DMS 273 (cell line): ENCODE measurements around the gene TSACC.
"Not testable (repeated sequence)": the region's sequence is repeated elsewhere in the genome, so short reads cannot be mapped to it uniquely, and the experiment has no call there.

Source experiments
- DNase-seq: peaks from one replicate; lab custom pipeline; 2025; ENCODE audit not compliant: unreplicated experiment; lab: John Stamatoyannopoulos, UW

TSACC gene

GRCh38 chr1:156338180-156338976 lies at the start of gene TSACC, which contains the start of gene CCT3:
Gene TSACC (plus strand): TSS chr1:156338526. CDS start chr1:156339758, 1,232 bp downstream.
Gene CCT3 (minus strand): TSS chr1:156338292. CDS start chr1:156338184, 108 bp downstream.
- peak; percentile 100 for DNase-seq

- no peak for DNase-seq
Measured at GRCh38 chr1:156289857-156290256, 48.5 kb upstream of the TSACC start.

DNA sequence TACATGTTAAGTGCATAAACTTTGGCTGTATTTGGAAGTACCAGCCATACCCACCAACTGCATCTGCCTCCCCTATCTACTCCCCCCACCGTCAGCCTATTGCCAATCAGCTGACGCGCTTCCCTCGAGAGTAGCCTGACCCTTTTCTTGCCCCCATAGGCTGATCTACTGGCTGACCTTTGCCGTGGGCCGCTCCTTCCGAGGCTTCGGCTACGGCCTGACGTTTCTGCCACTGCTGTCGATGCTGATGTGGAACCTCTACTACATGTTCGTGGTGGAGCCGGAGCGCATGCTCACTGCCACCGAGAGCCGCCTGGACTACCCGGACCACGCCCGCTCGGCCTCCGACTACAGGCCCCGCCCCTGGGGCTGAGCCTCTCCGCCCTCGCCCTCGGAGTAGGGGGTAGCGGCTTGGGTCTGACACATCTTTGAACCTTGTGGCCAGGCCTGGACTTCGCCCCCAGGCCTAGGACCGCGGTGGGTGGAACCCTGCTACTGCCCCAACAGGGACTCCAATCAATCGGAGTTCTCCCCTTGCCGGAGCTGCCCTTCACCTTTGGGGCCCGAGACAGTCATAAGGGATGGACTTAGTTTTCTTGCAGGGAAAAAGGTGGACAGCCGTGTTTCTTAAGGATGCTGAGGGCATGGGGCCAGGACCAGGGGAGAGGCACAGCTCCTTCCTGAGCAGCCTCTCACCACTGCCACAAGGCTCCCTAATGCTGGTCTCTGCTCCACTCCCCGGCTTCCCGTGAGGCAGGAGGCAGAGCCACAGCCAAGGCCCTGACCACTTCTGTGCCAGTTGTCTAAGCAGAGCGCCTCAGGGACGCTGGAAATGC lies 46.9 kb upstream of the TSACC start:
- DNase-seq, result no peak

- DNase-seq, result no peak
Measured at GRCh38 chr1:156293098-156293434, 45.3 kb upstream of the TSACC start.

GRCh38 chr1:156293895-156294294 lies 44.4 kb upstream of the TSACC start:
- no peak for DNase-seq

DNA sequence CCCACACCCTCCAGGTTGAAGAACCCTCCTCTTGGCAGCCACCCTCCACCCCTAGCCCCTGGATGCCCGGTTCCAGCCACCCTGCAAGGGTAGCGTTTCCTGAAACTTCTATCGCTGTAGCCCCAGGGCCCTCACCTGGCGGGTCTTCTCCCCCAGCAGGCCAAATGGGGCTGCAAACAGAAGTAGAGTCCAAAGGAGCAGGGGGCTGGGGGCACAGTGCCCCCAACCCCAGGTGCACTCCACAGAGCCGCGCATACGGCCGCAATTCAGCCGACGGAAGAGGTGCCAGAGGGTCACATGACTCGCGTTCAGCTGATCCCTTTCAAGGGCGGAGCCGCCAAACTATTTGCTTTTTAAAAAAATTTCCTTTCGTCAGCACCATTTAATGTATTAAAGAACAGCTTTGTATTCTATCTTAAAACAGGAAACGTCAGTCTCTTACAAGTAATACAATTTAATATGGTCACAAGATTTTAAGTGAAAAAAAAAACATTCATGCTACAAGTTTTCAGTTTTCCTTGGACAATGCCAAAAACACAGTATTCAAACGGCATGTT lies 42.9 kb upstream of the TSACC start, which contains the start of gene GLMP:
TSS of gene GLMP (minus strand) at position 289 of the 557 bp plus-strand sequence. CDS start at position 255, 34 bp downstream.
- DNase-seq, result peak; percentile 80

DNA sequence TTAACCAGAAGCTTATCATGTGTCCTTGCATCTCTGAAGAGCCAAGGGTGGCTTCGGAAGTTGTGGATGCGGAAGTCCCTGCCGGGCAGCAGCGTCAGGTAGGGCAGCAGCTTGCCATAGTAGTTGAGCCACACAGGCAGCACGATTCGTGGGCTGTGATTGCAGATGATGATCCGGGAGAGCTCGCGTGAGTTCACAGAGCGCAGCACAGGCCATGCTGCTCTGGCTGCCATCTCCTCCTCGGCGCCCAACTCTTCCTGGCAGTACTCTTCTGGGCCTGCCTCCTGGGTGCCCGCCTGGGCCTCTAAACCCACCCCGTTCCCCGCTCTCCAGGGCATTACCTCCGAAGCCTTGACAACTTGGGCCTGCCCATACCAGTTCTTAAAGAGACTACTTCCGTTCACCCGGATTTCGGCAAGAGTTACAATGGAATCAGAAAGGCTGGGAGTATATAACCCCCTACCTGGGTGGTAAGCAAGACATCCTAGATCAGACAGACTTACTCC lies 39.4 kb upstream of the TSACC start, which contains the start of gene VHLL:
TSS of gene VHLL (minus strand) at position 456 of the 506 bp plus-strand sequence. CDS start at position 338, 118 bp downstream.
- DNase-seq, result no peak

- DNase-seq, result no peak
Measured at GRCh38 chr1:156303241-156303640, 35.1 kb upstream of the TSACC start.

- no peak for DNase-seq
Measured at GRCh38 chr1:156305215-156305614, 33.1 kb upstream of the TSACC start.

DNA sequence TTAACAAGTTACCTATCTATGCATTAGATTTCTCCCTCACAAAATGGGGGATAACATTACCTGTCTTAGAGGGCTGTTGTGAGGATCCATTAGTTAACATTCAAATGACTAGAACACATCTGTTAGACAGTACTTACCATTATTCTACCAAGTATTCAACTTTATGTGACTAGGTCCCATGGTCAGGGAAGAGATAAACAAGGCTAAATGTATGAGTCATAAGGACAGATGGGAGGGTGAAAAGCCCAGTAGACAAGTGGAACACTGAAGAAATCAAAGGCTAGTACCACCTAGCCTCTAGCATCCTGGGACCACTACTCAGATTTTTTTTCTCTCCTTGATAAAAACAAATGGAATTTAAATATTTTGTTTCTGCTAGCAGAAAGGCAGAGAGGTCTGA lies 30.2 kb upstream of the TSACC start:
- no peak for DNase-seq

- no peak for DNase-seq
Measured at GRCh38 chr1:156310962-156311361, 27.4 kb upstream of the TSACC start.

- DNase-seq, result no peak
Measured at GRCh38 chr1:156316909-156317308, 21.4 kb upstream of the TSACC start.

GRCh38 chr1:156319664-156320063 lies 18.7 kb upstream of the TSACC start:
- peak; percentile 56 for DNase-seq

DNA sequence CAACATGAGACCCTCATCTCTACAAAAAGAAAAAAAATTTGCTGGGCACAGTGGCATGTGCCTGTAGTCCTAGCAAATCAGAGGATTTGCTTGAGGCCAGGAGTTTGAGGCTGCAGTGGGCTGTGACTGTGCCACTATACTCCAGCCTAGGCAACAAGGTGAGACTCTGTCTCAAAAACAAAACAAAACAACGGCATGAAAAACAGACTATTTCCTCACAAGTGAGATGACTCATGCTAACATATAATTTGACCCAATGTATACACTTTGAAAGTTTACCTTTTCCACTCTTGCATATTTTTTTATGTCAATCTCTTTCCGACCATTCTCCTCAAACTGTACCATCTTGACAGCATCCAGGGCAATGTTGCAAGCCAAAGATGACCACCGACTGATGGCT lies 17.8 kb upstream of the TSACC start:
- DNase-seq, result no peak

DNA sequence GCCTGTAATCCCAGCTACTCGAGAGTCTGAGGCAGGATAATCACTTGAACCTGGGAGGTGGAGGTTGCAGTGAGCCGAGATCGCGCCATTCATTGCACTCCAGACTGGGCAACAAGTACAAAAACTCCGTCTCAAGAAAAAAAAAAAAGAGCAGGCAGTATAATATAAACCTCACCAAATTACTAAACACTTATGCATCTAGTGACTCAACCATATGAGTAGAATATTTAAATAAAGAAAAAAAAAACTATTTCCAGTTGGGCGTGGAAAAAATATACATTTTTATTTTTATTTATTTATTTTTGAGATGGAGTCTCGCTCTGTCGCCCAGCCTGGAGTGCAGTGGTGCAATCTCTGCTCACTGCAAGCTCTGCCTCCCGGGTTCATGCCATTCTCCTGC lies 15.1 kb upstream of the TSACC start:
- not testable (repeated sequence) for DNase-seq

GRCh38 chr1:156336242-156336641 lies 2.1 kb upstream of the TSACC start:
- DNase-seq, result peak; percentile 55

DNA sequence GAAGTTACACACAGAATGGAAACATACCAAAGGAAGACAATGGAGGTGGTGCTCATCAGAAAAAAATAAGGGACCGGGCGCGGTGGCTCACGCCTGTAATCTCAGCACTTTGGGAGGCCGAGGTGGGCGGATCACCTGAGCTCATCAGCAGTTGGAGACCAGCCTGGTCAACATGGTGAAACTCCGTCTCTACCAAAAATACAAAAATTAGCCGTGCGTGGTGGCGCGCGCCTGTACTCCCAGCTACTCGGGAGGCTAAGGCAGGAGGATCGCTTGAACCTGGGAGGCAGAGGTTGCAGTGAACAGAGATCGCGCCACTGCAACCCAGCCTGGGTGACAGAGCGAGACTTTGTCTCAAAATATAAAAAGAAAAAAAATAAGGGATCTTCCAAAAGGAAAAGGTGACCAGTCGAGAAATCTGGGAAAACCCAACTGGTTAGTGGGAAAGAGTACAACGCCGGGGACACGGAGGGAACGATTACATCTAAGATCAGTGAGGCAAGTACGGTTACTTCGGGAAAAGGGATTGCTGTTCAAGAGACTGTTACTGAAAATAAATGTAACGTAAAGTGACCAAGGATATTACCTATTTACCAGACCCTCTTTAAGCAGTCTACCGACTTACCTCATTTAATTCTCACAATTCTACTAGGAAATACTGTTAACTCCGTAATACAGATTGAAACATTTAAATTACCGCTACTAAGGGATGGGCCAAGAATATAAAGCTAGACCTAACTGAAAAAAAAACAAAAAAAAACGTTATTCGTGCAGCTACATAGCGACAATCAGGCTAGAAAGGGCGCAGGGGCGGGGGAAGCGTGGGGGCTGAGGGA lies 1.1 kb upstream of the TSACC start:
- peak; percentile 26 for DNase-seq

DNA sequence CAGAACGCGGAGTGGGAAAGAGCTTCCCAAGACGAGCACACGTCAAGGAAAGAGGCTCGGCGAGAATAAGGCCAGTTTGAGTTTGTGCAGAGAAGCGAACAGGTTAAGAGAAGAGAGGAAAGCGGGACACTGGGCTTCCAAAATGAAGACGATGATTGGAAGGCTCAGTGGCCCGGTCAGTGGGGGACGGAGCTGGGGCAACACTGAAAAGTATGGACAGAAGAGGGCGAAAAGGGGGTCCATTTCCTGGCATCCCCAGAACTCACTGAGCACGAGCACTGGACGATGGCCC lies 492 bp upstream of the TSACC start:
- peak; percentile 73 for DNase-seq

DNA sequence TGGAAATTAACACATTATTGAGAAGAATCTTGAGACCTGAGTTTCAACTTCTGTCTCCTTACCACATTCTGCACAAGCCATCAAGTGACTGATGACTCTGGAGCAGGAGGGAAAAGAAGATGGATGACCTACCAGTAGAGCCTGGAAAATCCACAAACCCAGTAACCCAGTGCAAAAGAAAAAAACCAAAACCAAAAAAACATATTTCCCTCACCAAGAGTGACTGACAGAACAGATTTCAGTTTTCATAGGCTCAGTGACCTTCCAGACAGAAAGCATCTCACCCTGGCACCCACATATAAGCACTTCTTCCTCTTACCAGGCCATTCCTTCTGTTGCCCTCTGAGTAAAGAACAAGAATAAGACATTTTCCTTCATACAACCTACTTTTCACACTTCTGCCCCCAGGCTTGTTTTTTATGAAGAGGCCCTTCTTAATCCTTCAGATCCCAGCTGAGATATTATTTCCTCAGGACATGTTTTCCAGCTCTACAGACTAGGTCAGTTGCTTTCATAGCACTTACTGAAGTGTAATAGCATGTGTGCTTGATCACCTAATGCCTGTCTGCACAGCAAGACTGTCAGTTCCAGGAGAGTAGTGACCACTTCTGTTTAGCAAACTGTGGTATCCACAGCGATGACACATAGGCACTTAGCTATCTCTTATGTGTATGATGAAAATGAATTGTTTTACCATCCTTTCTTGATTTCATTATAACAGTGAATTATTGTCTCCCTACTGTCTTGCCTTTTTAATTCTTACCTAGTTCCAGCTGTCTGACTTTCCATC lies 4.0 kb downstream of the TSACC start:
- no peak for DNase-seq

DNA sequence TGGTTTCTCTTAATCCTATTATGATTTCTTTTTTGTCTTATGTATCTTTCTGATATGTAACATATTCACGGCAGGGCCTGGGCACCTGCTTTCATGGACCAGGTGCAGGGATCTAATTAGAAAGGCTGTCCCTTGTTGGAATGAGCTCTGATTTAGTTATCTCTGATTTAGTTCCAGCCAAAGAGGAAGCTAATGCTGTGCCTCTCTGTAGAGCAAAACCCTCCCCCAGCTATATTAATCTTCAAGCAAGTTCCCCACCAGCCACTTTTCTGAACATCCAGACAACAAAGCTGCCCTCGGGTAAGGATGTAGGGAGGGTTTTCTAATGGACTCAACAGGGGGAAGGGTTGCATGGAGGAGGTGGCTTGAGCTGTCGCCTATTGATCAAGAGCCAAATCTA lies 6.1 kb downstream of the TSACC start:
- DNase-seq, result no peak
